Gastrocnemius medialis (tissue), 4 donors: ENCODE results near the gene HDGF. TPM values are rescaled to one million over a fixed set of nuclear protein-coding genes. Genes with fewer than 3 reads are reported as not detected.

Experiments used
- ATAC-seq, 2 donors: fragments of 150-250 bp; one replicate each; pipeline ENCODE4 v1.9.1; 2016
- DNase-seq, 2 donors: peaks; one replicate each; pipeline ENCODE4 v3.0.0-alpha.2; 2019
- H3K27ac ChIP-seq, 4 donors: fragments of 200-600 bp; sonication (generic); 1 replicate in 1 of 4; 2 replicates in 3 of 4; pipeline ENCODE4 v1.5.1; 2016 to 2018; ENCODE audit warnings: mild to moderate bottlenecking in 2 of 4, moderate library complexity in 1 of 4
- H3K27me3 ChIP-seq, 3 donors: fragments of 200-600 bp; sonication (generic) in 2 of 3; 1 replicate in 1 of 3; 2 replicates in 2 of 3; pipeline versions ENCODE4 v1.5.1 to v1.6.0; 2016 to 2019; ENCODE audit warnings: mild to moderate bottlenecking in 1 of 3, moderate library complexity in 1 of 3
- H3K36me3 ChIP-seq, 2 donors: fragments of 200-600 bp; sonication (generic) in 1 of 2; one replicate each; pipeline ENCODE4 v1.5.1; 2017 to 2018
- H3K4me1 ChIP-seq, 2 donors: fragments of 200-600 bp; sonication (generic) in 1 of 2; one replicate each; pipeline ENCODE4 v1.5.1; 2016 to 2017; ENCODE audit warnings: mild to moderate bottlenecking in 2 of 2
- H3K4me3 ChIP-seq, 4 donors: fragments of 200-600 bp; sonication (generic) in 3 of 4; 1 replicate in 1 of 4; 2 replicates in 3 of 4; pipeline ENCODE4 v1.5.1; 2016 to 2019; ENCODE audit warnings: mild to moderate bottlenecking in 2 of 4
- H3K9me3 ChIP-seq, 3 donors: fragments of 200-600 bp; sonication (generic) in 2 of 3; 1 replicate in 1 of 3; 2 replicates in 2 of 3; pipeline ENCODE4 v1.5.1; 2016 to 2019
- CTCF ChIP-seq, 5 experiments: fragments of 450-650 bp in 3 of 5; fragments of 200-600 bp in 2 of 5; sonication (generic) in 2 of 5; IDR thresholded peaks in 4 of 5; conservative IDR thresholded peaks in 1 of 5; 1 replicate in 4 of 5; 2 replicates in 1 of 5; pipeline ENCODE4 v1.5.1; 2016 to 2019; ENCODE audit warnings: antibody characterized with exemption in 5 of 5, mild to moderate bottlenecking in 3 of 5, moderate library complexity in 3 of 5
- POLR2A ChIP-seq, 2 donors: fragments of 450-650 bp; IDR thresholded peaks; one replicate each; pipeline ENCODE4 v1.6.1; 2017; ENCODE audit warnings: antibody characterized with exemption in 2 of 2, mild to moderate bottlenecking in 2 of 2, moderate library complexity in 2 of 2
- in situ Hi-C, 4 donors: fragments of 200-750 bp; cut with MboI; loops; one replicate each; pipeline versions ENCODE4 v1.15.0 to v1.8.0; 2017; ENCODE audit warnings: low sequenced_read_pairs in 4 of 4
- intact Hi-C: fragments of 100-400 bp; cut with DNase I; formaldehyde crosslinking; loops from one replicate; pipeline ENCODE4 v1.15.1; 2023; ENCODE audit warnings: low total_unique reads
- total RNA-seq, 4 donors: library from RNA; depleted of rRNA; stranded (reverse); fragments of >200 nt; gene quantifications; one replicate each; pipeline versions ENCODE4 v1.1.0 to v1.2.3, GENCODE V29; 2016

HDGF gene
- total RNA-seq, 4 donors from 2014 or later, result 154 to 281 (median 240) TPM

GRCh38 chr1:156744786-156745419, 6.6 kb downstream of the HDGF start:
- ATAC-seq (no peak), DNase-seq (no peak)
- H3K27me3 ChIP-seq, result no peaks in the 10 kb centered on the region
- H3K4me3 ChIP-seq, result no peak overlapping the region
- peaks cover 0 to 31% of the 10 kb centered on the region in 2 donors for H3K36me3 ChIP-seq
- intact Hi-C loops (loop anchor here (5.0 to 10.0 kb wide), 4 partner anchors 83 to 620 kb away; partner anchors contain the start of genes CCT3 and TSACC), in situ Hi-C loops (loop anchor here in 1 of 4 donors (25.0 kb wide), 1 partner anchor 683 kb away; the partner anchor contains the start of genes LAMTOR2, RAB25 and UBQLN4)
- H3K9me3 ChIP-seq, result no peaks in the 10 kb centered on the region
- TF ChIP-seq POLR2A (IDR thresholded peaks at IDR 0.05) (no peak), CTCF (IDR thresholded peaks at IDR 0.05 in 4 of 5, conservative IDR thresholded peaks at IDR 0.05 in 1 of 5) (no peak)
- H3K27ac ChIP-seq, result peak overlapping the region; percentile 94 to 100 (median 100)
- peaks cover 53 to 55% of the 10 kb centered on the region in 2 donors for H3K4me1 ChIP-seq

DNA sequence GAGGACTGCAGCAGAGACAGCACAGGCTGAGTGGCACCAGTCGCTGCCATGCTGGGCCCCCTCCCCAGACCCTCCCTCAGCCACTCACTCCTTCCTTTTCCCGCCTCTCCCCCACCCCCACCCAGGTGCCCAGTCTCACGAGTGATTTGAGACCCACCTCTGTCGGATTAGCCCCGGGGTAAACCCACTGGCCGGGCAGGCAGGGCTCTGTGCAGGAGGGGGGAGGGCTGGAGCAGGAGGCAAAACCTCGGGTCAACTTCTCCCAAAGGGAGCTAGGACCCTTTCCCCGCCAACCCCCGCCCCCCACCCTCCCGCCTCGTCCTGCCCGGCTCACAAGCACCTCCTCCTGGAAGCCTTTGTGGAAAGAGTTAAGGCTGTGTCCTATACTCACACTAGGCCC, 7.1 kb downstream of the HDGF start:
- Histone ChIP-seq H3K4me1 (peaks cover 51 to 53% of the 10 kb centered on the region in 2 donors), H3K27me3 (no peaks in the 10 kb centered on the region), H3K36me3 (peaks cover 0 to 31% of the 10 kb centered on the region in 2 donors), H3K9me3 (no peaks in the 10 kb centered on the region), H3K27ac (peak overlapping the region; percentile 94 to 100 (median 100)), H3K4me3 (no peak overlapping the region)
- intact Hi-C loops (loop anchor here (5.0 to 10.0 kb wide), 3 partner anchors 82 to 620 kb away; partner anchors contain the start of genes CCT3 and TSACC), in situ Hi-C loops (loop anchor here in 1 of 4 donors (25.0 kb wide), 1 partner anchor 682 kb away; the partner anchor contains the start of genes LAMTOR2, RAB25 and UBQLN4)
- TF ChIP-seq CTCF (IDR thresholded peaks at IDR 0.05 in 4 of 5, conservative IDR thresholded peaks at IDR 0.05 in 1 of 5) (no peak), POLR2A (IDR thresholded peaks at IDR 0.05) (no peak)
- DNase-seq (no peak), ATAC-seq (no peak)

- intact Hi-C loops (loop anchor here (5.0 to 10.0 kb wide), 3 partner anchors 81 to 619 kb away; partner anchors contain the start of genes CCT3 and TSACC), in situ Hi-C loops (loop anchor here in 1 of 4 donors (25.0 kb wide), 1 partner anchor 681 kb away; the partner anchor contains the start of genes LAMTOR2, RAB25 and UBQLN4)
- H3K27ac ChIP-seq, result peak overlapping the region in 3 of 4 donors; percentile 38 to 100 (median 100)
- H3K9me3 ChIP-seq, result no peaks in the 10 kb centered on the region
- H3K4me3 ChIP-seq, result no peak overlapping the region
- peaks cover 46 to 47% of the 10 kb centered on the region in 2 donors for H3K4me1 ChIP-seq
- ATAC-seq (no peak), DNase-seq (no peak)
- no peak for TF ChIP-seq POLR2A (IDR thresholded peaks at IDR 0.05)
- no peak for TF ChIP-seq CTCF (IDR thresholded peaks at IDR 0.05 in 4 of 5, conservative IDR thresholded peaks at IDR 0.05 in 1 of 5)
- H3K36me3 ChIP-seq, result peaks cover 0 to 31% of the 10 kb centered on the region in 2 donors
- H3K27me3 ChIP-seq, result no peaks in the 10 kb centered on the region
Observed at GRCh38 chr1:156743367-156744302, 7.8 kb downstream of the HDGF start.

GRCh38 chr1:156742801-156743200, 8.7 kb downstream of the HDGF start:
- ATAC-seq (no peak), DNase-seq (no peak)
- no peak overlapping the region for H3K4me3 ChIP-seq
- in situ Hi-C loops (loop anchor here in 1 of 4 donors (25.0 kb wide), 1 partner anchor 680 kb away; the partner anchor contains the start of genes LAMTOR2, RAB25 and UBQLN4), intact Hi-C loops (loop anchor here (5.0 to 10.0 kb wide), 3 partner anchors 80 to 618 kb away; partner anchors contain the start of genes CCT3 and TSACC)
- peaks cover 0 to 37% of the 10 kb centered on the region in 2 donors for H3K36me3 ChIP-seq
- peak overlapping the region in 2 of 4 donors; percentile 38 to 90 for H3K27ac ChIP-seq
- peaks cover 38 to 40% of the 10 kb centered on the region in 2 donors for H3K4me1 ChIP-seq
- no peaks in the 10 kb centered on the region for H3K27me3 ChIP-seq
- TF ChIP-seq POLR2A (IDR thresholded peaks at IDR 0.05), result no peak
- H3K9me3 ChIP-seq, result no peaks in the 10 kb centered on the region
